Measurements from ENCODE around the gene DUSP12.

The DUSP12 gene

DNA sequence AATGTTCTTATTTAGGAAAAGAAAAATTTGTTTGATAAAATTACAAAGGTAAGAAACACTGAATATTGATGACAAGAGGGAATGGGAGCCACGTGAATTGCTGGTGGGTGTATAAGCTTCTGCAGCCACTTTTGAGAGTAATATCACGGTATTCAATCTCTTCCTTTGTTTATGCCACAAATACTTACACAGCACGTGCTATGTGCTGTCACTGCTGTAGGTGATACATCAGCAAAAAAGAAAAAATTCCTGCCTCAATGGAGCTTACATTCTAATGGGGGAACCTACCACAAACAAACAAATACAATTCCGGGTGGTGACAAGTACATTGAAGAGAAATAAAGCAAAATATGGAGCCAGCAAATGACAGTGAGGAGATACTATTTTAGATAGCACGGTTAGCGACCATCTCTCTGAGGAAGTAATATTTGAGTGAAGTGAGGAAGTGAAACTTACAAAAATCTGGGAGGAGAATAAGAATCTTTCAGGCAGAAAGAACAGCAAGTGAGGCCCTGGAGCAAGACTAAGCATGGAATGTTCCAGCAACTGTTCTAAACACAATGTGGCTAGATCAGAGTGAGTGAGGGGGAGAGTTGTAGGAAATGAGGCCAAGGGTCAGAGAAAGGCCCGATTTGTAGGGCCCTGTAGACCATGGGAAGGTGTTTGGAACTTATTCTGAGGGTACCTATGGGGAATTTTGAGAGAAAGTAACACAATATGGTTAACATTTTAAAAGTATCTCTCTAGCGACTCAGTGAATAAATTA, 30.8 kb upstream of the DUSP12 start:
- no peaks in the 10 kb centered on the region for H3K9me3 ChIP-seq (ENCODE audit: severe bottlenecking)
- no peaks in the 10 kb centered on the region for H3K27me3 ChIP-seq (ENCODE audit: insufficient read depth, poor library complexity, severe bottlenecking)
- H3K36me3 ChIP-seq (ENCODE audit: low read depth): no peaks in the 10 kb centered on the region
- no peak overlapping the region for H3K27ac ChIP-seq (ENCODE audit: poor library complexity, severe bottlenecking)
- DNase-seq (ENCODE audit: low spot score) (no peak), ATAC-seq (ENCODE audit: low read depth) (no peak)
- TF ChIP-seq CTCF (IDR thresholded peaks at IDR 0.05; ENCODE audit: poor library complexity, severe bottlenecking): no peak
- H3K4me3 ChIP-seq (ENCODE audit: severe bottlenecking): no peak overlapping the region
- peaks cover 10% of the 10 kb centered on the region for H3K4me1 ChIP-seq (ENCODE audit: insufficient read depth, poor library complexity, severe bottlenecking)

DNA sequence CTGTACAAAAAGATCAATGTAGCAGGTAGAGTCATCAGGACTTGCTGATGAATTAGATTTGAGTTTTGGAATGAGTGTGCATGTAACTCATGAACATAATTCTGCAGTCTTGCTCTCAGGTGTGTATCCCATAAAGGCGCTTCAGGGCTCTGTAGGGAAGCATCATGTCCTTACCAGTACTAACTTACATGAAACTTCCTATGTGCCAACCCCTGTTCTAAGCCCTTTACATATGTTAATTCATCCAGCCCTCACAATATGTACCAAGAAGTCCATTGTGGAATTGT, 30.3 kb upstream of the DUSP12 start:
- DNase-seq (ENCODE audit: low spot score) (no peak), ATAC-seq (ENCODE audit: low read depth) (no peak)
- H3K36me3 ChIP-seq (ENCODE audit: low read depth): no peaks in the 10 kb centered on the region
- H3K4me3 ChIP-seq (ENCODE audit: severe bottlenecking): no peak overlapping the region
- no peaks in the 10 kb centered on the region for H3K9me3 ChIP-seq (ENCODE audit: severe bottlenecking)
- no peak overlapping the region for H3K27ac ChIP-seq (ENCODE audit: poor library complexity, severe bottlenecking)
- no peaks in the 10 kb centered on the region for H3K27me3 ChIP-seq (ENCODE audit: insufficient read depth, poor library complexity, severe bottlenecking)
- no peak for TF ChIP-seq CTCF (IDR thresholded peaks at IDR 0.05; ENCODE audit: poor library complexity, severe bottlenecking)
- H3K4me1 ChIP-seq (ENCODE audit: insufficient read depth, poor library complexity, severe bottlenecking): peaks cover 10% of the 10 kb centered on the region

DNA sequence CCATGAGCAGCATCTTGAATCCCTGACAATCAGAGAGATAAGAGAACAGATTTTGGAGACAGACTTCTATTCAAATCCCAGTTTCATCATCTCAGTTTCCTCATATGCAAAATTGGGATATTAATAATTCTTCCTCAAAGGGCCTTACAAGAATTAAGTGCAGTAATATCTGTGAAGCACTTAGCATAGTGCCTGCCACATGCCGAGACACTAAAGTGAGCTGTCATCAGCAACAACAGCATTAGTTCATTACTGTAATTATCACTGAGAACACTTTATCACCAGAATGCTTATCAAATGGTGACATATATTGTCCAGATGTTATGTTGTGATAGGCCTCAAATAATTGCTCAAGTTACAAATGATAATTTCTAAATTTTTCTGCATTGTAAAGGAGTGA, 29.2 kb upstream of the DUSP12 start:
- Histone ChIP-seq H3K36me3 (ENCODE audit: low read depth) (no peaks in the 10 kb centered on the region), H3K27ac (ENCODE audit: poor library complexity, severe bottlenecking) (no peak overlapping the region), H3K4me1 (ENCODE audit: insufficient read depth, poor library complexity, severe bottlenecking) (peaks cover 10% of the 10 kb centered on the region), H3K4me3 (ENCODE audit: severe bottlenecking) (no peak overlapping the region), H3K27me3 (ENCODE audit: insufficient read depth, poor library complexity, severe bottlenecking) (no peaks in the 10 kb centered on the region), H3K9me3 (ENCODE audit: severe bottlenecking) (no peaks in the 10 kb centered on the region)
- ATAC-seq (ENCODE audit: low read depth): no peak
- no peak for TF ChIP-seq CTCF (IDR thresholded peaks at IDR 0.05; ENCODE audit: poor library complexity, severe bottlenecking)
- no peak for DNase-seq (ENCODE audit: low spot score)

- DNase-seq (ENCODE audit: low spot score) (no peak), ATAC-seq (ENCODE audit: low read depth) (no peak)
- H3K4me3 ChIP-seq (ENCODE audit: severe bottlenecking): no peak within 1 kb of the TSS
- no peaks in the 10 kb centered on the region for H3K27me3 ChIP-seq (ENCODE audit: insufficient read depth, poor library complexity, severe bottlenecking)
- peaks cover 13% of the 10 kb centered on the region for H3K4me1 ChIP-seq (ENCODE audit: insufficient read depth, poor library complexity, severe bottlenecking)
- no peaks in the 10 kb centered on the region for H3K9me3 ChIP-seq (ENCODE audit: severe bottlenecking)
- no peak for TF ChIP-seq CTCF (IDR thresholded peaks at IDR 0.05; ENCODE audit: poor library complexity, severe bottlenecking)
- no peaks in the 10 kb centered on the region for H3K36me3 ChIP-seq (ENCODE audit: low read depth)
- H3K27ac ChIP-seq (ENCODE audit: poor library complexity, severe bottlenecking): peak within 1 kb of the TSS; percentile 49
Observed at GRCh38 chr1:161720956-161721737, 28.4 kb upstream of the DUSP12 start, which contains the start of gene FCRLB. TSS of gene FCRLB (plus strand) at chr1:161721544. CDS start at chr1:161722673, 1,129 bp downstream.

Measured in RWPE2 (cell line).